HG03066 (cell line): Measurements from ENCODE around the gene FGD1.

Experiments
- ATAC-seq: cut with Tn5 transposase; IDR thresholded peaks from one replicate; pipeline ENCODE4 v1.9.1; 2021; ENCODE audit warnings: low read depth; ENCODE audit not compliant: unreplicated experiment

Gene FGD1

DNA sequence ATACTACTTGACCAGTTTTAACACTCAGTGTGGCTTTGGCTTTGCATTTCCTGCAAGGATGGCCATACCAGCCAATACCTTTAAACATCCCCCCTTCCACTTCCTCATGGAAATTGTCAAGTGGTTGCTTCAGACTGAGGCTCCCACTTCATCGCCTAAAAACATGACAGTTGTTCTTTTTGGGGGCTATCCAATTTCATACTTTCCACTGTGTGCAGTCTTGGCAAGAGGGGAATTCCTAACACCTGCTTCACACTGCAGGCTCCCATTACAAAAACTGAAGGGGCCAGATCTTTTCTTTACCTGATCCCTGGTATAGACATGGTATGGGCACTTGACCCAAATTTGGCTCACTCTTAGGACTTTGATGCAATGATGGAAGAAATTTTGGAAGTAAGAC, 84.3 kb downstream of the FGD1 start:
- ATAC-seq: no peak

DNA sequence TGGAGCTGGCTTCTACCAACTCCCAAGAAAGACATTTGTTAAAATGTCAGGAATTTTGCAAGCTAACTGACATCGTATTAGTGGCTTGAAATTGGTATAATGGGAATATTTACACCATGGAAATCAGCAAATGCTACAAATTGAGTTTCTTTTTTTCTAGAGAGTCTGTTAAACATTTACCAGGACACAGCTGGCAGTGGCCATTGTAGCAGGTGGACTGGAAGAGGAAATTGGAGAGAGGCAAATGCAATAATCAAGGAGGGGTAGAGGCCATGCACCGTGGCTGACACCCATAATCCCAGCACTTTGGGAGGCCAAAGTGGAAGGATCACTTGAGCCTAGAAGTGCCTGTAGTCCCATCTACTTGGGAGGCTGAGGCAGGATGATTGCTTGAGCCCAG, 88.8 kb downstream of the FGD1 start:
- ATAC-seq: no peak

DNA sequence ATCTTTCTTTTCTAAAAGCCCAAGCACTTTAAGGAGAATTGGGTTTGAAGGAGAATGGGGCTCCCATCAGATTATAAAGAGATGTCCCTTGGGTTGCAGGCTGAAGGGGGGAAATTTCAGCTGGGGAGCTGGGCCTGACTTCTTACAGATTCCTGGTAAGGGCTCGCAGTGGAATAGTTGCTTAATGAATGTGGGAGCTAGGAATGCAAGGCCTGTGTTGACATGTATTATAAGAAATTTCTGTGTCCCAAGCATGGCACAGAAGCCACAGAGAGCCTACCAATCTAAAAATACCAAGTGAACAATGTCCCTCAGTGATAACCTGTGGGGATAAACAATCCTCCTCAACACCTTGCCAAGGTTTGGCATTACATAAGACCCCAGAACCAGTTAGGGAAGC, 98.9 kb downstream of the FGD1 start:
- no peak for ATAC-seq
